ENCODE data around the gene EIF6. TPM values are rescaled to one million over a fixed set of nuclear protein-coding genes. Genes with fewer than 3 reads are reported as not detected.
A peak's percentile ranks its signal among the peaks of the same experiment; 100 is the strongest.

The EIF6 gene
- total and polyA plus RNA-seq, 9 of the 15 experiments (the other 6 are each of a cell fraction or from before 2014, with no cell fraction given) = 165 to 832 (median 229) TPM

- TF ChIP-seq, protein P1, sequence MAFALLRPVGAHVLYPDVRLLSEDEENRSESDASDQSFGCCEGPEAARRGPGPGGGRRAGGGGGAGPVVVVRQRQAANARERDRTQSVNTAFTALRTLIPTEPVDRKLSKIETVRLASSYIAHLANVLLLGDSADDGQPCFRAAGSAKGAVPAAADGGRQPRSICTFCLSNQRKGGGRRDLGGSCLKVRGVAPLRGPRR (CRISPR knock-in tag; IDR thresholded peaks at IDR 0.05) = no peak
- TF ChIP-seq ZNF280B (CRISPR knock-in tag; IDR thresholded peaks at IDR 0.05) (no peak), BRCA1 (IDR thresholded peaks at IDR 0.05) (no peak), BRCA1 (CRISPR knock-in tag; IDR thresholded peaks at IDR 0.05) (no peak), RBBP5 (IDR thresholded peaks at IDR 0.05; ENCODE audit: borderline replicate concordance, insufficient read depth, low read length, poor library complexity, severe bottlenecking) (no peak), CBFA2T2 (conservative IDR thresholded peaks at IDR 0.05) (no peak), SRF (CRISPR knock-in tag; IDR thresholded peaks at IDR 0.05) (no peak), CREB5 (CRISPR knock-in tag; IDR thresholded peaks at IDR 0.05) (no peak), ZNF431 (CRISPR knock-in tag; IDR thresholded peaks at IDR 0.05) (peak; percentile 44; the same call in 1 of the 2 replicates), ELF1 (tag; IDR thresholded peaks at IDR 0.05) (peak; percentile 94), ASH1L (IDR thresholded peaks at IDR 0.05; ENCODE audit: borderline replicate concordance, low read depth, partially characterized antibody) (no peak)
- TF ChIP-seq, protein P2, sequence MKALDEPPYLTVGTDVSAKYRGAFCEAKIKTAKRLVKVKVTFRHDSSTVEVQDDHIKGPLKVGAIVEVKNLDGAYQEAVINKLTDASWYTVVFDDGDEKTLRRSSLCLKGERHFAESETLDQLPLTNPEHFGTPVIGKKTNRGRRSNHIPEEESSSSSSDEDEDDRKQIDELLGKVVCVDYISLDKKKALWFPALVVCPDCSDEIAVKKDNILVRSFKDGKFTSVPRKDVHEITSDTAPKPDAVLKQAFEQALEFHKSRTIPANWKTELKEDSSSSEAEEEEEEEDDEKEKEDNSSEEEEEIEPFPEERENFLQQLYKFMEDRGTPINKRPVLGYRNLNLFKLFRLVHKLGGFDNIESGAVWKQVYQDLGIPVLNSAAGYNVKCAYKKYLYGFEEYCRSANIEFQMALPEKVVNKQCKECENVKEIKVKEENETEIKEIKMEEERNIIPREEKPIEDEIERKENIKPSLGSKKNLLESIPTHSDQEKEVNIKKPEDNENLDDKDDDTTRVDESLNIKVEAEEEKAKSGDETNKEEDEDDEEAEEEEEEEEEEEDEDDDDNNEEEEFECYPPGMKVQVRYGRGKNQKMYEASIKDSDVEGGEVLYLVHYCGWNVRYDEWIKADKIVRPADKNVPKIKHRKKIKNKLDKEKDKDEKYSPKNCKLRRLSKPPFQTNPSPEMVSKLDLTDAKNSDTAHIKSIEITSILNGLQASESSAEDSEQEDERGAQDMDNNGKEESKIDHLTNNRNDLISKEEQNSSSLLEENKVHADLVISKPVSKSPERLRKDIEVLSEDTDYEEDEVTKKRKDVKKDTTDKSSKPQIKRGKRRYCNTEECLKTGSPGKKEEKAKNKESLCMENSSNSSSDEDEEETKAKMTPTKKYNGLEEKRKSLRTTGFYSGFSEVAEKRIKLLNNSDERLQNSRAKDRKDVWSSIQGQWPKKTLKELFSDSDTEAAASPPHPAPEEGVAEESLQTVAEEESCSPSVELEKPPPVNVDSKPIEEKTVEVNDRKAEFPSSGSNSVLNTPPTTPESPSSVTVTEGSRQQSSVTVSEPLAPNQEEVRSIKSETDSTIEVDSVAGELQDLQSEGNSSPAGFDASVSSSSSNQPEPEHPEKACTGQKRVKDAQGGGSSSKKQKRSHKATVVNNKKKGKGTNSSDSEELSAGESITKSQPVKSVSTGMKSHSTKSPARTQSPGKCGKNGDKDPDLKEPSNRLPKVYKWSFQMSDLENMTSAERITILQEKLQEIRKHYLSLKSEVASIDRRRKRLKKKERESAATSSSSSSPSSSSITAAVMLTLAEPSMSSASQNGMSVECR (CRISPR knock-in tag; IDR thresholded peaks at IDR 0.05) = peak; percentile 66; the same call in 1 of the 2 replicates
- TF ChIP-seq, protein P3, sequence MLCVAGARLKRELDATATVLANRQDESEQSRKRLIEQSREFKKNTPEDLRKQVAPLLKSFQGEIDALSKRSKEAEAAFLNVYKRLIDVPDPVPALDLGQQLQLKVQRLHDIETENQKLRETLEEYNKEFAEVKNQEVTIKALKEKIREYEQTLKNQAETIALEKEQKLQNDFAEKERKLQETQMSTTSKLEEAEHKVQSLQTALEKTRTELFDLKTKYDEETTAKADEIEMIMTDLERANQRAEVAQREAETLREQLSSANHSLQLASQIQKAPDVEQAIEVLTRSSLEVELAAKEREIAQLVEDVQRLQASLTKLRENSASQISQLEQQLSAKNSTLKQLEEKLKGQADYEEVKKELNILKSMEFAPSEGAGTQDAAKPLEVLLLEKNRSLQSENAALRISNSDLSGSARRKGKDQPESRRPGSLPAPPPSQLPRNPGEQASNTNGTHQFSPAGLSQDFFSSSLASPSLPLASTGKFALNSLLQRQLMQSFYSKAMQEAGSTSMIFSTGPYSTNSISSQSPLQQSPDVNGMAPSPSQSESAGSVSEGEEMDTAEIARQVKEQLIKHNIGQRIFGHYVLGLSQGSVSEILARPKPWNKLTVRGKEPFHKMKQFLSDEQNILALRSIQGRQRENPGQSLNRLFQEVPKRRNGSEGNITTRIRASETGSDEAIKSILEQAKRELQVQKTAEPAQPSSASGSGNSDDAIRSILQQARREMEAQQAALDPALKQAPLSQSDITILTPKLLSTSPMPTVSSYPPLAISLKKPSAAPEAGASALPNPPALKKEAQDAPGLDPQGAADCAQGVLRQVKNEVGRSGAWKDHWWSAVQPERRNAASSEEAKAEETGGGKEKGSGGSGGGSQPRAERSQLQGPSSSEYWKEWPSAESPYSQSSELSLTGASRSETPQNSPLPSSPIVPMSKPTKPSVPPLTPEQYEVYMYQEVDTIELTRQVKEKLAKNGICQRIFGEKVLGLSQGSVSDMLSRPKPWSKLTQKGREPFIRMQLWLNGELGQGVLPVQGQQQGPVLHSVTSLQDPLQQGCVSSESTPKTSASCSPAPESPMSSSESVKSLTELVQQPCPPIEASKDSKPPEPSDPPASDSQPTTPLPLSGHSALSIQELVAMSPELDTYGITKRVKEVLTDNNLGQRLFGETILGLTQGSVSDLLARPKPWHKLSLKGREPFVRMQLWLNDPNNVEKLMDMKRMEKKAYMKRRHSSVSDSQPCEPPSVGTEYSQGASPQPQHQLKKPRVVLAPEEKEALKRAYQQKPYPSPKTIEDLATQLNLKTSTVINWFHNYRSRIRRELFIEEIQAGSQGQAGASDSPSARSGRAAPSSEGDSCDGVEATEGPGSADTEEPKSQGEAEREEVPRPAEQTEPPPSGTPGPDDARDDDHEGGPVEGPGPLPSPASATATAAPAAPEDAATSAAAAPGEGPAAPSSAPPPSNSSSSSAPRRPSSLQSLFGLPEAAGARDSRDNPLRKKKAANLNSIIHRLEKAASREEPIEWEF (CRISPR knock-in tag; IDR thresholded peaks at IDR 0.05) = no peak
Observed at GRCh38 chr20:35277531-35278395, 6.8 kb downstream of the EIF6 start, which contains the start of gene MMP24OS (continued).

Measured in K562 (cell line).